ENCODE results near the gene GPATCH8. TPM values are rescaled to one million over a fixed set of nuclear protein-coding genes. Genes with fewer than 3 reads are reported as not detected.

GPATCH8 gene
- polyA plus RNA-seq, 1 of the 3 experiments (the other 2 are of a cell fraction): 12.7 TPM

- no peaks in the 10 kb centered on the region for H3K9me2 ChIP-seq
- no peaks in the 10 kb centered on the region for H3K27me3 ChIP-seq (ENCODE audit: insufficient read depth)
- H3K9me3 ChIP-seq: no peaks in the 10 kb centered on the region
- no peak for TF ChIP-seq FOXM1 (IDR thresholded peaks at IDR 0.05; ENCODE audit: low read depth)
- no peak for TF ChIP-seq NRF1 (IDR thresholded peaks at IDR 0.05; ENCODE audit: low read depth, low read length)
- TF ChIP-seq POLR2AphosphoS5 (IDR thresholded peaks at IDR 0.05; ENCODE audit: low read depth, low read length): no peak
- TF ChIP-seq, protein P1, sequence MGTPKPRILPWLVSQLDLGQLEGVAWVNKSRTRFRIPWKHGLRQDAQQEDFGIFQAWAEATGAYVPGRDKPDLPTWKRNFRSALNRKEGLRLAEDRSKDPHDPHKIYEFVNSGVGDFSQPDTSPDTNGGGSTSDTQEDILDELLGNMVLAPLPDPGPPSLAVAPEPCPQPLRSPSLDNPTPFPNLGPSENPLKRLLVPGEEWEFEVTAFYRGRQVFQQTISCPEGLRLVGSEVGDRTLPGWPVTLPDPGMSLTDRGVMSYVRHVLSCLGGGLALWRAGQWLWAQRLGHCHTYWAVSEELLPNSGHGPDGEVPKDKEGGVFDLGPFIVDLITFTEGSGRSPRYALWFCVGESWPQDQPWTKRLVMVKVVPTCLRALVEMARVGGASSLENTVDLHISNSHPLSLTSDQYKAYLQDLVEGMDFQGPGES (IDR thresholded peaks at IDR 0.05; ENCODE audit: low read depth, low read length): no peak
- TF ChIP-seq RCOR1 (IDR thresholded peaks at IDR 0.05; ENCODE audit: low read length): no peak
- TF ChIP-seq, protein P2, sequence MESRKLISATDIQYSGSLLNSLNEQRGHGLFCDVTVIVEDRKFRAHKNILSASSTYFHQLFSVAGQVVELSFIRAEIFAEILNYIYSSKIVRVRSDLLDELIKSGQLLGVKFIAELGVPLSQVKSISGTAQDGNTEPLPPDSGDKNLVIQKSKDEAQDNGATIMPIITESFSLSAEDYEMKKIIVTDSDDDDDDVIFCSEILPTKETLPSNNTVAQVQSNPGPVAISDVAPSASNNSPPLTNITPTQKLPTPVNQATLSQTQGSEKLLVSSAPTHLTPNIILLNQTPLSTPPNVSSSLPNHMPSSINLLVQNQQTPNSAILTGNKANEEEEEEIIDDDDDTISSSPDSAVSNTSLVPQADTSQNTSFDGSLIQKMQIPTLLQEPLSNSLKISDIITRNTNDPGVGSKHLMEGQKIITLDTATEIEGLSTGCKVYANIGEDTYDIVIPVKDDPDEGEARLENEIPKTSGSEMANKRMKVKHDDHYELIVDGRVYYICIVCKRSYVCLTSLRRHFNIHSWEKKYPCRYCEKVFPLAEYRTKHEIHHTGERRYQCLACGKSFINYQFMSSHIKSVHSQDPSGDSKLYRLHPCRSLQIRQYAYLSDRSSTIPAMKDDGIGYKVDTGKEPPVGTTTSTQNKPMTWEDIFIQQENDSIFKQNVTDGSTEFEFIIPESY (IDR thresholded peaks at IDR 0.05; ENCODE audit: borderline replicate concordance, low read depth): no peak
- TF ChIP-seq NFIC (IDR thresholded peaks at IDR 0.05; ENCODE audit: borderline replicate concordance): no peak
- TF ChIP-seq REST (IDR thresholded peaks at IDR 0.05; ENCODE audit: low read depth, low read length): no peak
- TF ChIP-seq YY1 (IDR thresholded peaks at IDR 0.05; ENCODE audit: low read depth): no peak
- TF ChIP-seq FOSL2 (IDR thresholded peaks at IDR 0.05; ENCODE audit: borderline replicate concordance, low read depth): no peak
- TF ChIP-seq GABPA (IDR thresholded peaks at IDR 0.05; ENCODE audit: low read depth): no peak
- no peak for TF ChIP-seq TEAD4 (IDR thresholded peaks at IDR 0.05; ENCODE audit: borderline replicate concordance, insufficient read depth)
- TF ChIP-seq TCF12 (IDR thresholded peaks at IDR 0.05): no peak
- TF ChIP-seq, protein P3, sequence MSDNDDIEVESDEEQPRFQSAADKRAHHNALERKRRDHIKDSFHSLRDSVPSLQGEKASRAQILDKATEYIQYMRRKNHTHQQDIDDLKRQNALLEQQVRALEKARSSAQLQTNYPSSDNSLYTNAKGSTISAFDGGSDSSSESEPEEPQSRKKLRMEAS (IDR thresholded peaks at IDR 0.05; ENCODE audit: low read depth): no peak
- no peak for TF ChIP-seq RXRA (IDR thresholded peaks at IDR 0.05; ENCODE audit: borderline replicate concordance, low read depth)
- TF ChIP-seq, protein P4, sequence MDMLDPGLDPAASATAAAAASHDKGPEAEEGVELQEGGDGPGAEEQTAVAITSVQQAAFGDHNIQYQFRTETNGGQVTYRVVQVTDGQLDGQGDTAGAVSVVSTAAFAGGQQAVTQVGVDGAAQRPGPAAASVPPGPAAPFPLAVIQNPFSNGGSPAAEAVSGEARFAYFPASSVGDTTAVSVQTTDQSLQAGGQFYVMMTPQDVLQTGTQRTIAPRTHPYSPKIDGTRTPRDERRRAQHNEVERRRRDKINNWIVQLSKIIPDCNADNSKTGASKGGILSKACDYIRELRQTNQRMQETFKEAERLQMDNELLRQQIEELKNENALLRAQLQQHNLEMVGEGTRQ (IDR thresholded peaks at IDR 0.05; ENCODE audit: borderline replicate concordance, low read depth, low read length): no peak
- no peak for TF ChIP-seq SMC3 (IDR thresholded peaks at IDR 0.05; ENCODE audit: low read depth, low read length)
- TF ChIP-seq EP300 (IDR thresholded peaks at IDR 0.05; ENCODE audit: borderline replicate concordance in 1 of 2, low read depth in 1 of 2, low read length in 1 of 2): no peak
- TF ChIP-seq MXI1 (IDR thresholded peaks at IDR 0.05; ENCODE audit: low read depth, low read length): no peak
- TF ChIP-seq SIN3A (IDR thresholded peaks at IDR 0.05; ENCODE audit: borderline replicate concordance, low read depth, low read length): no peak
- no peak for DNase-seq
- H3F3A ChIP-seq (replicated peaks; ENCODE audit: insufficient read depth): no peaks in the 10 kb centered on the region
- H2AFZ ChIP-seq (ENCODE audit: low read depth): no peak overlapping the region
- H3K4me1 ChIP-seq (ENCODE audit: control insufficient read depth in 1 of 2, insufficient read depth in 2 of 2, low read depth in 1 of 2, low read length in 1 of 2): peaks cover 0 to 6% of the 10 kb centered on the region in 2 experiments; a peak in 1 of 4 replicates
- 75% methylated on average over 3 of the region's 3 CpGs for WGBS (ENCODE audit: low lambda C conversion rate)
- no peak overlapping the region for H3K9ac ChIP-seq
- no peak overlapping the region for H3K27ac ChIP-seq (ENCODE audit: low read depth in 2 of 2, low read length in 1 of 2)
- no peaks in the 10 kb centered on the region for H4K20me1 ChIP-seq (ENCODE audit: insufficient read depth)
- no peaks in the 10 kb centered on the region for H3K79me2 ChIP-seq (ENCODE audit: insufficient read depth)
- no peaks in the 10 kb centered on the region for H3K36me3 ChIP-seq (replicated peaks in 1 of 2; ENCODE audit: control insufficient read depth in 1 of 2, insufficient read depth in 2 of 2, low read length in 1 of 2)
- ChIA-PET POLR2A (no interaction called here), CTCF (interaction anchor here (1.0 kb wide), 1 partner anchor 107 kb away, joined by 4 read pairs; no protein-coding TSS in a partner anchor)
- H3K4me3 ChIP-seq (ENCODE audit: low read depth in 2 of 2, low read length in 1 of 2): no peak overlapping the region
- H3K4me2 ChIP-seq: no peak overlapping the region
These were observed 26.7 kb upstream of the GPATCH8 start for GRCh38 chr17:44529864-44530263.
